ENCODE results near the gene APLP2. TPM values are rescaled to one million over a fixed set of nuclear protein-coding genes. Genes with fewer than 3 reads are reported as not detected.

Gene APLP2
- total RNA-seq, 6 experiments from 2014 or later = 333 to 490 (median 458) TPM

- H3K27ac Mint-ChIP-seq = no peak overlapping the region
- H3K27me3 Mint-ChIP-seq (ENCODE audit: insufficient read depth) = peaks cover 37% of the 10 kb centered on the region
These were observed 111.2 kb downstream of the APLP2 start for GRCh38 chr11:130180896-130181294.

GRCh38 chr11:130181295-130182272, 111.9 kb downstream of the APLP2 start:
- TF ChIP-seq CTCF (IDR thresholded peaks at IDR 0.05) = no peak
- peak; percentile 71 for DNase-seq
- Mint-ChIP-seq H3K4me3 (no peak overlapping the region), H3K36me3 (ENCODE audit: low read depth) (no peaks in the 10 kb centered on the region), H3K9me3 (no peaks in the 10 kb centered on the region), H3K4me1 (ENCODE audit: low read depth) (peaks cover 20% of the 10 kb centered on the region), H3K27ac (no peak overlapping the region; the same call in 1 of the 2 replicates), H3K27me3 (ENCODE audit: insufficient read depth) (peaks cover 33% of the 10 kb centered on the region)

More at GRCh38 chr11:130180896-130181294, 111.2 kb downstream of the APLP2 start:
- Mint-ChIP-seq H3K9me3 (no peaks in the 10 kb centered on the region), H3K4me1 (ENCODE audit: low read depth) (peaks cover 20% of the 10 kb centered on the region), H3K36me3 (ENCODE audit: low read depth) (no peaks in the 10 kb centered on the region), H3K4me3 (no peak overlapping the region)
- no peak for DNase-seq
- TF ChIP-seq CTCF (IDR thresholded peaks at IDR 0.05) = no peak

- Mint-ChIP-seq H3K9me3 (no peaks in the 10 kb centered on the region), H3K4me3 (no peak overlapping the region), H3K27me3 (ENCODE audit: insufficient read depth) (peaks cover 29% of the 10 kb centered on the region), H3K4me1 (ENCODE audit: low read depth) (peaks cover 20% of the 10 kb centered on the region), H3K36me3 (ENCODE audit: low read depth) (no peaks in the 10 kb centered on the region), H3K27ac (no peak overlapping the region)
- DNase-seq = no peak
- no peak for TF ChIP-seq CTCF (IDR thresholded peaks at IDR 0.05)
These were observed 114.3 kb downstream of the APLP2 start for GRCh38 chr11:130183878-130184610.

GRCh38 chr11:130187096-130187495, 117.4 kb downstream of the APLP2 start:
- Mint-ChIP-seq H3K4me1 (ENCODE audit: low read depth) (peaks cover 4% of the 10 kb centered on the region), H3K36me3 (ENCODE audit: low read depth) (no peaks in the 10 kb centered on the region), H3K27ac (no peak overlapping the region), H3K9me3 (no peaks in the 10 kb centered on the region), H3K27me3 (ENCODE audit: insufficient read depth) (peaks cover 37% of the 10 kb centered on the region), H3K4me3 (no peak overlapping the region)
- DNase-seq = no peak
- no peak for TF ChIP-seq CTCF (IDR thresholded peaks at IDR 0.05)

GRCh38 chr11:130188047-130188446, 118.4 kb downstream of the APLP2 start:
- no peak for DNase-seq
- Mint-ChIP-seq H3K9me3 (no peaks in the 10 kb centered on the region), H3K27ac (no peak overlapping the region), H3K36me3 (ENCODE audit: low read depth) (no peaks in the 10 kb centered on the region), H3K27me3 (ENCODE audit: insufficient read depth) (peaks cover 37% of the 10 kb centered on the region), H3K4me3 (no peak overlapping the region), H3K4me1 (ENCODE audit: low read depth) (no peaks in the 10 kb centered on the region)
- TF ChIP-seq CTCF (IDR thresholded peaks at IDR 0.05) = no peak

Measured in HFFc6 (cell line).